D721Med (cell line): ENCODE results near the gene PPP3CA.
"Not testable (repeated sequence)": the region's sequence is repeated elsewhere in the genome, so short reads cannot be mapped to it uniquely, and the experiment has no call there.

ENCODE experiments used
- DNase-seq: peaks from one replicate; pipeline ENCODE4 v3.0.0; 2011; ENCODE audit warnings: low spot score; ENCODE audit not compliant: insufficient read length
- FAIRE-seq: peaks from 2 replicates; lab custom pipeline; 2011; peaks lifted over from hg19 to GRCh38; lab: Jason Lieb, UNC
- TF ChIP-seq, protein P1 (sequence below): IDR thresholded peaks from 2 replicates; pipeline ENCODE4 v1.5.1; 2012; ENCODE audit warnings: mild to moderate bottlenecking, control low read depth; ENCODE audit not compliant: insufficient read depth; ENCODE audit errors: missing control alignments

PPP3CA gene

GRCh38 chr4:101000496-101000895 lies 346.8 kb downstream of the PPP3CA start:
- FAIRE-seq (no peak), DNase-seq (no peak)
- TF ChIP-seq, protein P1, sequence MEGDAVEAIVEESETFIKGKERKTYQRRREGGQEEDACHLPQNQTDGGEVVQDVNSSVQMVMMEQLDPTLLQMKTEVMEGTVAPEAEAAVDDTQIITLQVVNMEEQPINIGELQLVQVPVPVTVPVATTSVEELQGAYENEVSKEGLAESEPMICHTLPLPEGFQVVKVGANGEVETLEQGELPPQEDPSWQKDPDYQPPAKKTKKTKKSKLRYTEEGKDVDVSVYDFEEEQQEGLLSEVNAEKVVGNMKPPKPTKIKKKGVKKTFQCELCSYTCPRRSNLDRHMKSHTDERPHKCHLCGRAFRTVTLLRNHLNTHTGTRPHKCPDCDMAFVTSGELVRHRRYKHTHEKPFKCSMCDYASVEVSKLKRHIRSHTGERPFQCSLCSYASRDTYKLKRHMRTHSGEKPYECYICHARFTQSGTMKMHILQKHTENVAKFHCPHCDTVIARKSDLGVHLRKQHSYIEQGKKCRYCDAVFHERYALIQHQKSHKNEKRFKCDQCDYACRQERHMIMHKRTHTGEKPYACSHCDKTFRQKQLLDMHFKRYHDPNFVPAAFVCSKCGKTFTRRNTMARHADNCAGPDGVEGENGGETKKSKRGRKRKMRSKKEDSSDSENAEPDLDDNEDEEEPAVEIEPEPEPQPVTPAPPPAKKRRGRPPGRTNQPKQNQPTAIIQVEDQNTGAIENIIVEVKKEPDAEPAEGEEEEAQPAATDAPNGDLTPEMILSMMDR = no peak

- FAIRE-seq = no peak
- DNase-seq = no peak
- TF ChIP-seq, protein P1 = no peak
Observed at GRCh38 chr4:100995671-100996070, 351.7 kb downstream of the PPP3CA start.

GRCh38 chr4:100995002-100995401 lies 352.3 kb downstream of the PPP3CA start:
- DNase-seq, FAIRE-seq: not testable (repeated sequence)

- not testable (repeated sequence) for DNase-seq, FAIRE-seq
Observed at GRCh38 chr4:100991332-100992069, 355.8 kb downstream of the PPP3CA start.

DNA sequence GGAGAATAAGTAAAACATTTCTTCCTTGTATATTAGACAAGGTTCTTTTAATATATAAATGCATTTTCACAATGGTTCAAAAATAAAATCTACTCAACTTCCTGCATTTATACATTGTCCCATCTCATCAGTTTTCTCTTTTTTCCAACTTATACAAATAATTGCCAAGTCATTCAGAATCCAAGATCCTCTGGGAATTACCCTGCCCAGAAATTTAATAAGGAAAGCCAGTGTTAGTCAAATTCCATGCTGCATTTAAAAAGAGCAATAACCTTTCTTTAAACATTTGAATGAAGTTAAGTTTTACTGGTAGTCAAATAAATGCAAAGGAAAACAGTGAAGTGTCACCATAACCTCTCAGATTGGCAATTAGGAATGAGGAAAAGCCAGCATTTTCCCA lies 357.9 kb downstream of the PPP3CA start:
- TF ChIP-seq, protein P1 = no peak
- no peak for FAIRE-seq
- DNase-seq = no peak

DNA sequence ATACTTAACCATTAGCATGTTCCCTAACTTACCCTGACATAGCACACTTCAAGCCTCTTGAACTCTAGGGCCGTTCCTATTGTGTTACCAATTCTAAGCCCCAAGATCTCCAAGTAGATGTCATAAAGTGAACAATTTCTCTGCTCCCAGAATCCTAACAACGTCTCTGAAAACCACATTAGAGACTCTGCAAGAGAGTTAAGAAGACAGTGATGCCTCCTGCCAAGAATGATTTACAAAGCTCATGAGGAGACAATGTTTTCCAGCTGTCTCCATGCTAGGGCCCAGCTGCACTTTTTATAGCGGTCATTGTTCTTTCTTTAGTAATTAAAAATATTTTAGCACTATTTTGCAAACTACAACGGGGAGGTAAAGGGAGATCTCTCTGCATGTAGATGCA lies 358.4 kb downstream of the PPP3CA start:
- FAIRE-seq = no peak
- TF ChIP-seq, protein P1 = no peak
- no peak for DNase-seq

DNA sequence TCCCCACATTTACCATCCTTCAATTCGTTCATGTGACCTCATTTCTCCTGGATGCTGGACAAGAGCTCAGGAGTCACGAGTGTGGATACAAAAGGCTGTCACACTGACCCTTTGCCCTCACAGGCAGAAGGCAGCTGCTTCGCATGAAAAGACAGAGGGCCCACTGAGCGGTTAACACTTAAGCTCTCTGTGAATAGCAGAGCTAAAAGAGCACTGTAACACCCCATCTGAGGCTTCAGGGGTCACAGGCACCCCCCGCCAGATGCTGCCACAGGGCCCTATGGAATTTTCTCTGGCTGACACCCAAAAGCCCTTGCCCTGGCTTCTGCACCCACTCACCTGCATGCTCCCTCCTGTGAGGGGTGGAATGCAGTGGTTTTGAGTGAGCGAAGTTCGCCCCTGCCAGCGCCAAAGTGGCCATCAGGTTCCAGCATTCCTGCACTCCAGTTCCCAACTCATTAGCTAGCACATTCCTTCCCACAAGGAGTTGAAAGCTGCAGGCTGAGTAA lies 360.9 kb downstream of the PPP3CA start:
- no peak for FAIRE-seq
- TF ChIP-seq, protein P1 = no peak
- DNase-seq = no peak

GRCh38 chr4:100985576-100985975 lies 361.8 kb downstream of the PPP3CA start:
- FAIRE-seq = no peak
- TF ChIP-seq, protein P1 = no peak
- no peak for DNase-seq
